ENCODE measurements around the gene SLC10A6. TPM values are rescaled to one million over a fixed set of nuclear protein-coding genes. Genes with fewer than 3 reads are reported as not detected.

SLC10A6 gene
- total and polyA plus RNA-seq, 2 donors (not counting 3 experiments of a cell fraction or from before 2014, with no cell fraction given), result 0.04 TPM; not detected in 1

DNA sequence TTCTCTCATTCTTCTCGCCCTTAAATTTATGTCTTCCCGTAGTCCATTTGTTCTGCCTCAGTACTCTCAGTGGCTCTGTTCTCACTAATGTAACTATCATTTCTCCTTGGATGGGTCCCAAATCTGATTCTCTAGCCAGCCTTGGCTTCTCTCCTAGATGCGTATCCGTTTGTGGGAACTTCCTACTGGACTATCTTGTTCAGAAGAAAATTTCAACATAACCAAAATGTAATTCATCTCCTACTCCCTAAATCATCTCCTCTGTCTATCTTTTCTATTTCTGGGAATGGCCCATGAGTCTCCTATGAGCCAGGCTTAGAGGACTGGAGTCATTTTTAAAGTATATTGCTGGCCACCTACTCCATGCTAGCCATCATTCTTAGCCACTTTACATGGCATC, 47.4 kb upstream of the SLC10A6 start:
- no peak for DNase-seq (ENCODE audit: low read depth, low spot score)
- CTCF ChIA-PET, result interaction anchor here (1.0 to 9.4 kb wide), 2 partner anchors 376 to 398 kb away, joined by 3 to 133 read pairs; no protein-coding TSS in a partner anchor

More for the DNA sequence above, 47.4 kb upstream of the SLC10A6 start:
- Histone ChIP-seq H3K36me3 (ENCODE audit: control insufficient read depth in 2 of 2, extremely low read depth in 1 of 2, insufficient read depth in 2 of 2, low read length in 2 of 2) (no peaks in the 10 kb centered on the region), H4K20me1 (replicated peaks; ENCODE audit: control insufficient read depth, extremely low read depth, insufficient read depth, low read length) (no peaks in the 10 kb centered on the region), H3K27ac (ENCODE audit: insufficient read depth, low read depth, low read length) (no peak overlapping the region), H3K79me2 (ENCODE audit: control insufficient read depth, insufficient read depth, low read length) (no peaks in the 10 kb centered on the region), H3K9ac (replicated peaks; ENCODE audit: extremely low read depth, insufficient read depth, low read length) (no peak overlapping the region), H3K9me1 (replicated peaks; ENCODE audit: control insufficient read depth, extremely low read depth, insufficient read depth, low read length) (no peaks in the 10 kb centered on the region), H2AFZ (ENCODE audit: low read depth, low read length) (no peak overlapping the region), H3K9me3 (replicated peaks; ENCODE audit: control insufficient read depth, insufficient read depth, low read length) (no peaks in the 10 kb centered on the region), H3K4me1 (ENCODE audit: control insufficient read depth, extremely low read depth, insufficient read depth, low read length) (peaks cover 15% of the 10 kb centered on the region), H3K4me2 (ENCODE audit: insufficient read depth, low read length) (no peak overlapping the region), H3K4me3 (replicated peaks in 1 of 3; ENCODE audit: insufficient read depth in 1 of 3, low read depth in 1 of 3, low read length in 3 of 3) (no peak overlapping the region), H3K27me3 (ENCODE audit: control insufficient read depth in 2 of 2, insufficient read depth in 2 of 2, low read length in 2 of 2) (no peaks in the 10 kb centered on the region)
- TF ChIP-seq GATA2 (IDR thresholded peaks at IDR 0.05; ENCODE audit: insufficient read depth, insufficient read length, low read depth, low read length) (no peak), FOS (IDR thresholded peaks at IDR 0.05; ENCODE audit: borderline replicate concordance, insufficient read depth, low read length) (no peak), POLR2A (IDR thresholded peaks at IDR 0.05; ENCODE audit: low read depth, low read length) (no peak), EZH2 (IDR thresholded peaks at IDR 0.05; ENCODE audit: borderline replicate concordance, low read depth, low read length, severe bottlenecking) (no peak), POLR2AphosphoS5 (IDR thresholded peaks at IDR 0.05; ENCODE audit: insufficient read depth, low read depth, low read length) (no peak), MYC (IDR thresholded peaks at IDR 0.05; ENCODE audit: low read depth, low read length) (no peak), JUN (IDR thresholded peaks at IDR 0.05; ENCODE audit: borderline replicate concordance, insufficient read depth, insufficient read length, low read depth) (no peak)
- TF ChIP-seq, protein P1, sequence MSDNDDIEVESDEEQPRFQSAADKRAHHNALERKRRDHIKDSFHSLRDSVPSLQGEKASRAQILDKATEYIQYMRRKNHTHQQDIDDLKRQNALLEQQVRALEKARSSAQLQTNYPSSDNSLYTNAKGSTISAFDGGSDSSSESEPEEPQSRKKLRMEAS (IDR thresholded peaks at IDR 0.05; ENCODE audit: insufficient read depth, insufficient read length), result no peak
- TF ChIP-seq, protein P2, sequence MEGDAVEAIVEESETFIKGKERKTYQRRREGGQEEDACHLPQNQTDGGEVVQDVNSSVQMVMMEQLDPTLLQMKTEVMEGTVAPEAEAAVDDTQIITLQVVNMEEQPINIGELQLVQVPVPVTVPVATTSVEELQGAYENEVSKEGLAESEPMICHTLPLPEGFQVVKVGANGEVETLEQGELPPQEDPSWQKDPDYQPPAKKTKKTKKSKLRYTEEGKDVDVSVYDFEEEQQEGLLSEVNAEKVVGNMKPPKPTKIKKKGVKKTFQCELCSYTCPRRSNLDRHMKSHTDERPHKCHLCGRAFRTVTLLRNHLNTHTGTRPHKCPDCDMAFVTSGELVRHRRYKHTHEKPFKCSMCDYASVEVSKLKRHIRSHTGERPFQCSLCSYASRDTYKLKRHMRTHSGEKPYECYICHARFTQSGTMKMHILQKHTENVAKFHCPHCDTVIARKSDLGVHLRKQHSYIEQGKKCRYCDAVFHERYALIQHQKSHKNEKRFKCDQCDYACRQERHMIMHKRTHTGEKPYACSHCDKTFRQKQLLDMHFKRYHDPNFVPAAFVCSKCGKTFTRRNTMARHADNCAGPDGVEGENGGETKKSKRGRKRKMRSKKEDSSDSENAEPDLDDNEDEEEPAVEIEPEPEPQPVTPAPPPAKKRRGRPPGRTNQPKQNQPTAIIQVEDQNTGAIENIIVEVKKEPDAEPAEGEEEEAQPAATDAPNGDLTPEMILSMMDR (IDR thresholded peaks at IDR 0.05; ENCODE audit: extremely low read depth in 1 of 2, insufficient read depth in 1 of 2, low read depth in 1 of 2, low read length in 2 of 2), result no peak
- FAIRE-seq, result no peak
- dilution Hi-C loops (cut with MboI; ENCODE audit: extremely low pct_ligation_motif_present, low sequenced_read_pairs) (no loop called here), intact Hi-C loops (cut with micrococcal nuclease) (loop anchor here (5.0 to 10.0 kb wide), 3 partner anchors 341 to 854 kb away; no protein-coding TSS in a partner anchor)
- POLR2A ChIA-PET, result no interaction called here
- BruUV-seq (replicated peaks), result no TSS peak

Measured in endothelial cell of umbilical vein (primary cell).